Uterine smooth muscle cell (primary cell): Measurements from ENCODE around the gene TMSB10. TPM values are rescaled to one million over a fixed set of nuclear protein-coding genes. Genes with fewer than 3 reads are reported as not detected.

ENCODE experiments used
- total RNA-seq: library from RNA; depleted of rRNA; stranded (reverse); fragments of >200 nt; gene quantifications from 2 replicates; pipeline ENCODE4 v1.2.3, GENCODE V29; 2014

The TMSB10 gene
- 7,169 and 10,030 TPM in 2 replicates for total RNA-seq

GRCh38 chr2:84905181-84906107, at the start of gene TMSB10:
Gene TMSB10 (plus strand): TSS chr2:84905656.

GRCh38 chr2:84880645-84881521, 24.6 kb upstream of the TMSB10 start, which contains the start of gene TRABD2A:
Gene TRABD2A (minus strand): TSS chr2:84881084. CDS start chr2:84881039, 45 bp downstream.

Other genes with a start within 250 kb of the TMSB10 start
- 2.5 and 4.8 TPM in 2 replicates for gene TRABD2A, start 24.6 kb upstream of the TMSB10 start, total RNA-seq
- gene KCMF1, start 65.5 kb downstream of the TMSB10 start, total RNA-seq, result 85.7 and 87.5 TPM in 2 replicates
- 2.3 and 3.2 TPM in 2 replicates for gene TCF7L1, start 227.7 kb downstream of the TMSB10 start, total RNA-seq